Measurements from ENCODE around the gene UBASH3B. TPM values are rescaled to one million over a fixed set of nuclear protein-coding genes. Genes with fewer than 3 reads are reported as not detected.

Gene UBASH3B
- total RNA-seq, 1 donor from 2014 or later: 2.0 TPM

- Histone ChIP-seq H2AFZ (replicated peaks) (no peak overlapping the region), H3K4me1 (peaks cover 5% of the 10 kb centered on the region), H3K36me3 (no peaks in the 10 kb centered on the region), H3K4me2 (no peak overlapping the region), H4K20me1 (ENCODE audit: low read depth) (no peaks in the 10 kb centered on the region), H3F3A (ENCODE audit: low read depth) (peaks cover 4% of the 10 kb centered on the region), H3K27me3 (peaks cover 35% of the 10 kb centered on the region), H3K9me3 (ENCODE audit: low read depth) (no peaks in the 10 kb centered on the region), H3K4me3 (no peak overlapping the region), H3K9ac (no peak overlapping the region), H3K79me2 (ENCODE audit: low read depth) (no peaks in the 10 kb centered on the region), H3K27ac (no peak overlapping the region)
- no peak for DNase-seq (ENCODE audit: low spot score)
- Mint-ChIP-seq H3K36me3 (no peaks in the 10 kb centered on the region), H3K4me3 (no peak overlapping the region), H3K27me3 (ENCODE audit: insufficient read depth, low read depth) (peaks cover 8% of the 10 kb centered on the region), H3K4me1 (peaks cover 12% of the 10 kb centered on the region), H3K9me3 (no peaks in the 10 kb centered on the region), H3K27ac (no peak overlapping the region)
- TF ChIP-seq EZH2 (IDR thresholded peaks at IDR 0.05) (no peak), EZH2phosphoT487 (IDR thresholded peaks at IDR 0.05) (no peak), CTCF (IDR thresholded peaks at IDR 0.05) (no peak)
These were observed 182.2 kb downstream of the UBASH3B start for GRCh38 chr11:122837528-122838346.

GRCh38 chr11:122843281-122844141, 188.0 kb downstream of the UBASH3B start:
- Histone ChIP-seq H3K9ac (no peak overlapping the region), H3K4me2 (no peak overlapping the region), H3K79me2 (ENCODE audit: low read depth) (no peaks in the 10 kb centered on the region), H3K9me3 (ENCODE audit: low read depth) (no peaks in the 10 kb centered on the region), H4K20me1 (ENCODE audit: low read depth) (no peaks in the 10 kb centered on the region), H3F3A (ENCODE audit: low read depth) (no peaks in the 10 kb centered on the region), H3K27me3 (no peaks in the 10 kb centered on the region), H2AFZ (replicated peaks) (no peak overlapping the region), H3K27ac (no peak overlapping the region), H3K36me3 (no peaks in the 10 kb centered on the region), H3K4me3 (no peak overlapping the region), H3K4me1 (no peaks in the 10 kb centered on the region)
- no peak for DNase-seq (ENCODE audit: low spot score)
- no peaks in the 10 kb centered on the region for H3K9me3 Mint-ChIP-seq
- H3K27me3 Mint-ChIP-seq (ENCODE audit: insufficient read depth, low read depth): peaks cover 5% of the 10 kb centered on the region
- no peak overlapping the region for H3K4me3 Mint-ChIP-seq
- no peak for TF ChIP-seq CTCF (IDR thresholded peaks at IDR 0.05)
- no peak for TF ChIP-seq EZH2 (IDR thresholded peaks at IDR 0.05)
- TF ChIP-seq EZH2phosphoT487 (IDR thresholded peaks at IDR 0.05): no peak
- peaks cover 6% of the 10 kb centered on the region for H3K4me1 Mint-ChIP-seq
- no peak overlapping the region for H3K27ac Mint-ChIP-seq
- no peaks in the 10 kb centered on the region for H3K36me3 Mint-ChIP-seq

GRCh38 chr11:122847466-122847865, 191.9 kb downstream of the UBASH3B start:
- Histone ChIP-seq H3K9me3 (ENCODE audit: low read depth) (no peaks in the 10 kb centered on the region), H3K4me3 (no peak overlapping the region), H4K20me1 (ENCODE audit: low read depth) (no peaks in the 10 kb centered on the region), H3K36me3 (no peaks in the 10 kb centered on the region), H3K27me3 (no peaks in the 10 kb centered on the region), H3K4me2 (no peak overlapping the region), H3K4me1 (peaks cover 17% of the 10 kb centered on the region), H2AFZ (replicated peaks) (no peak overlapping the region), H3K9ac (no peak overlapping the region), H3F3A (ENCODE audit: low read depth) (peaks cover 5% of the 10 kb centered on the region), H3K79me2 (ENCODE audit: low read depth) (no peaks in the 10 kb centered on the region), H3K27ac (no peak overlapping the region)
- H3K27me3 Mint-ChIP-seq (ENCODE audit: insufficient read depth, low read depth): no peaks in the 10 kb centered on the region
- H3K4me1 Mint-ChIP-seq: peaks cover 32% of the 10 kb centered on the region
- TF ChIP-seq CTCF (IDR thresholded peaks at IDR 0.05): no peak
- no peak for TF ChIP-seq EZH2 (IDR thresholded peaks at IDR 0.05)
- TF ChIP-seq EZH2phosphoT487 (IDR thresholded peaks at IDR 0.05): no peak
- H3K27ac Mint-ChIP-seq: no peak overlapping the region
- no peak for DNase-seq (ENCODE audit: low spot score)
- no peaks in the 10 kb centered on the region for H3K36me3 Mint-ChIP-seq
- no peak overlapping the region for H3K4me3 Mint-ChIP-seq
- no peaks in the 10 kb centered on the region for H3K9me3 Mint-ChIP-seq

Measured in neural progenitor cell (in vitro differentiated cells).